Breast epithelium (tissue), 3 donors: ENCODE measurements around the gene SLC35F3.

Experiments used
- POLR2A ChIP-seq: fragments of 450-650 bp; IDR thresholded peaks from one replicate; pipeline ENCODE4 v1.6.1; 2016; ENCODE audit warnings: antibody characterized with exemption, mild to moderate bottlenecking, moderate library complexity
- TF ChIP-seq, protein P1 (sequence below), 3 donors: fragments of 450-650 bp; IDR thresholded peaks; one replicate each; pipeline ENCODE4 v1.5.1; 2016 to 2017; ENCODE audit warnings: antibody characterized with exemption in 3 of 3, mild to moderate bottlenecking in 3 of 3, moderate library complexity in 3 of 3

DNA sequence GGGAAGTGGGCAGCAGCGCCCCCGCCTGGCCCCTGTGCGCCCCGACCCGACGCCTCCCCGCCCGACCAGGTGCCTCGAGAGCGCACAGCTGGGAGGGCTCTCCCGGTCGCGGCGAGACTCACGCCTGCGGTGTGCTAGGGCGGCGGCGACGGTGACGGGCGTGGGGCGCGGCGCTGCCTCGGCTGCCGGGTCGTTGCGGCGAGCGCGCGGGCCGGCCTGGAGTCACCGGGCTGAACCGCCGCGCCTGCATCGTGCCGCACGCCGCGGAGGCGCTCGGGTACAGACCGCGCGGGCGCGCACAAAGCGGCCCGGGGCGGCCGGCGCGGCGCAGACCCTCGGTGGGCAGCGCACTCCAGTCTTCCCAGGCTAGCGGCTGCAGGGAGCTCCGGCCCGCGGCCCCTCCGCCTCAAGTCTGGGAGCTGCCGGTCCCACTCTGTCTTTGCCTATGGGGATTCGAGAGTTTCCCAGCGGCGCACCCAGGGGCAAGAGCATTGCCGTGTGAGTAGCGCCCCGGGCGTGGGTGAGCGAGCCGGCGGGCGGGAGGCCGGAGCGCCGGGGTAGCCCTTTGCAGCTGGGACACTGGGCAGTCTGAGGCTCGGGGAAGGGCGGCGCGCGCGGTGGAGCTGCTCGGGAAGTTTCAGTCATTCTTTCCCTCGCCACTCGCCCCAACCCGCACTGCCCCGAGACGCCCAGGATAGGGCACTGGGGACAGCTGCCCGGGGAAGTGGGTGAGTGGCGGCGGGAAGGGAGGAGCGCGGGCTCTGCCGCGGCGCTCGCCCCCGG lies at the start of gene SLC35F3:
- TF ChIP-seq POLR2A = no peak
- TF ChIP-seq, protein P1, sequence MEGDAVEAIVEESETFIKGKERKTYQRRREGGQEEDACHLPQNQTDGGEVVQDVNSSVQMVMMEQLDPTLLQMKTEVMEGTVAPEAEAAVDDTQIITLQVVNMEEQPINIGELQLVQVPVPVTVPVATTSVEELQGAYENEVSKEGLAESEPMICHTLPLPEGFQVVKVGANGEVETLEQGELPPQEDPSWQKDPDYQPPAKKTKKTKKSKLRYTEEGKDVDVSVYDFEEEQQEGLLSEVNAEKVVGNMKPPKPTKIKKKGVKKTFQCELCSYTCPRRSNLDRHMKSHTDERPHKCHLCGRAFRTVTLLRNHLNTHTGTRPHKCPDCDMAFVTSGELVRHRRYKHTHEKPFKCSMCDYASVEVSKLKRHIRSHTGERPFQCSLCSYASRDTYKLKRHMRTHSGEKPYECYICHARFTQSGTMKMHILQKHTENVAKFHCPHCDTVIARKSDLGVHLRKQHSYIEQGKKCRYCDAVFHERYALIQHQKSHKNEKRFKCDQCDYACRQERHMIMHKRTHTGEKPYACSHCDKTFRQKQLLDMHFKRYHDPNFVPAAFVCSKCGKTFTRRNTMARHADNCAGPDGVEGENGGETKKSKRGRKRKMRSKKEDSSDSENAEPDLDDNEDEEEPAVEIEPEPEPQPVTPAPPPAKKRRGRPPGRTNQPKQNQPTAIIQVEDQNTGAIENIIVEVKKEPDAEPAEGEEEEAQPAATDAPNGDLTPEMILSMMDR (IDR thresholded peaks at IDR 0.05) = no peak
